ENCODE results near the gene TEX264. TPM values are rescaled to one million over a fixed set of nuclear protein-coding genes. Genes with fewer than 3 reads are reported as not detected.
A peak's percentile ranks its signal among the peaks of the same experiment; 100 is the strongest.

The TEX264 gene
- polyA plus RNA-seq, 3 donors: 58.3 to 108 (median 80.8) TPM

DNA sequence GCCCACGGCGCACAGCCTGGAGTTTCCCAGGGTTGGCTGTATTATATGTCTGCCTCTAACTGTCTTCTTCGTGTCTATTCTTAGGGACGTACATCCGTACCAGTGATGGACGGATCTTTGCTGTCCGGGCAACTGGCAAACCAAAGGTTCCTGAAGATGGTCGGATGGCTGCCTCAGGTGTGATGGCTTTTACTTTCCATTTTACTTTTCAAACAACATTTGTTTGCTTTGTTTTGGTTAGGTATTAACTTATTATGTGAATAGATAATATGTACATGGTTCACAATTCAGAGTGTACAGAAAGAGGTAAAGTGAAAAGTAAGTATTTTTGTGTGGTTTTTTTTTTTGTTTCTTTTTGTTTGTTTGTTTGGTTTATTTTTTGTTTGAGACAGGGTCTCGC, 11.1 kb upstream of the TEX264 start:
- H3K4me3 Mint-ChIP-seq: no peak overlapping the region
- H3K9me3 Mint-ChIP-seq: peaks cover 0 to 2% (median 0%) of the 10 kb centered on the region in 7 donors
- peaks cover 0 to 1% (median 0%) of the 10 kb centered on the region in 3 donors for H3K27me3 Mint-ChIP-seq (ENCODE audit: low read depth in 3 of 3)
- Histone ChIP-seq H3K9ac (ENCODE audit: insufficient read depth, low read length, poor library complexity, severe bottlenecking) (no peak overlapping the region), H2AFZ (ENCODE audit: insufficient read depth, low read depth, low read length, poor library complexity, severe bottlenecking) (no peak overlapping the region), H3K27me3 (ENCODE audit: control insufficient read depth in 2 of 2, insufficient read depth in 2 of 2, low read length in 2 of 2) (no peaks in the 10 kb centered on the region), H3K79me2 (ENCODE audit: insufficient read depth, low read length) (no peaks in the 10 kb centered on the region), H3K4me2 (replicated peaks; ENCODE audit: extremely low read depth, low read length, poor library complexity, severe bottlenecking) (no peak overlapping the region), H3K4me3 (replicated peaks in 1 of 3; ENCODE audit: low read depth in 2 of 3, low read length in 3 of 3) (no peak overlapping the region), H4K20me1 (ENCODE audit: insufficient read depth, low read length) (no peaks in the 10 kb centered on the region), H3K36me3 (replicated peaks in 1 of 2; ENCODE audit: control insufficient read depth in 1 of 2, insufficient read depth in 2 of 2, low read length in 2 of 2) (peaks cover 32 to 72% of the 10 kb centered on the region in 2 donors), H3K9me3 (replicated peaks in 1 of 2; ENCODE audit: control insufficient read depth in 1 of 2, insufficient read depth in 1 of 2, low read length in 2 of 2) (no peaks in the 10 kb centered on the region), H3K27ac (ENCODE audit: low read depth in 1 of 2, low read length in 2 of 2) (no peak overlapping the region), H3K4me1 (ENCODE audit: control insufficient read depth in 1 of 2, insufficient read depth in 2 of 2, low read length in 2 of 2) (peaks cover 23 to 24% of the 10 kb centered on the region in 2 donors)
- DNase-seq: no peak
- no peak overlapping the region for H3K27ac Mint-ChIP-seq
- intact Hi-C loops (cut with micrococcal nuclease): no loop called here
- peaks cover 66 to 68% of the 10 kb centered on the region in 2 donors for H3K36me3 Mint-ChIP-seq
- peaks cover 29% of the 10 kb centered on the region for H3K4me1 Mint-ChIP-seq
- TF ChIP-seq, protein P1, sequence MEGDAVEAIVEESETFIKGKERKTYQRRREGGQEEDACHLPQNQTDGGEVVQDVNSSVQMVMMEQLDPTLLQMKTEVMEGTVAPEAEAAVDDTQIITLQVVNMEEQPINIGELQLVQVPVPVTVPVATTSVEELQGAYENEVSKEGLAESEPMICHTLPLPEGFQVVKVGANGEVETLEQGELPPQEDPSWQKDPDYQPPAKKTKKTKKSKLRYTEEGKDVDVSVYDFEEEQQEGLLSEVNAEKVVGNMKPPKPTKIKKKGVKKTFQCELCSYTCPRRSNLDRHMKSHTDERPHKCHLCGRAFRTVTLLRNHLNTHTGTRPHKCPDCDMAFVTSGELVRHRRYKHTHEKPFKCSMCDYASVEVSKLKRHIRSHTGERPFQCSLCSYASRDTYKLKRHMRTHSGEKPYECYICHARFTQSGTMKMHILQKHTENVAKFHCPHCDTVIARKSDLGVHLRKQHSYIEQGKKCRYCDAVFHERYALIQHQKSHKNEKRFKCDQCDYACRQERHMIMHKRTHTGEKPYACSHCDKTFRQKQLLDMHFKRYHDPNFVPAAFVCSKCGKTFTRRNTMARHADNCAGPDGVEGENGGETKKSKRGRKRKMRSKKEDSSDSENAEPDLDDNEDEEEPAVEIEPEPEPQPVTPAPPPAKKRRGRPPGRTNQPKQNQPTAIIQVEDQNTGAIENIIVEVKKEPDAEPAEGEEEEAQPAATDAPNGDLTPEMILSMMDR (IDR thresholded peaks at IDR 0.05): no peak
- 93% methylated on average over 6 of the region's 9 CpGs for WGBS (ENCODE audit: insufficient coverage)

DNA sequence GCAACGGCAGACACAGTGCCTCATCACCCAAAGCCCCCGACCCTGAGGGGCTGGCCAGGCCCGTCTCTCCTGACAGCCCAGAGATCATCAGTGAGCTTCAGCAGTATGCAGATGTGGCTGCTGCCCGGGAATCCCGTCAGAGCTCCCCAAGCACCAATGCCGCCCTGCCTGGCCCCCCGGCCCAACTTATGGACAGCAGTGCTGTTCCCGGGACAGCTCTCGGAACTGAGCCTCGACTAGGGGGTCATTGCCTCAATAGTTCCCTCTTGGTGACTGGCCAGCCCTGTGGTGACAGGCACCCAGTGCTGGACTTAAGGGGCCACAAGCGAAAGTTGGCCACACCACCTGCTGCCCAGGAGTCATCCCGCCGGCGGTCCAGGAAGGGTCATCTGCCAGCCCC, 8.6 kb upstream of the TEX264 start:
- no peaks in the 10 kb centered on the region for H3K27me3 ChIP-seq (ENCODE audit: control insufficient read depth in 2 of 2, insufficient read depth in 2 of 2, low read length in 2 of 2)
- H3K27ac ChIP-seq (ENCODE audit: low read depth in 1 of 2, low read length in 2 of 2): no peak overlapping the region
- peaks cover 0 to 2% (median 0%) of the 10 kb centered on the region in 7 donors for H3K9me3 Mint-ChIP-seq
- H3K27me3 Mint-ChIP-seq (ENCODE audit: low read depth in 3 of 3): peaks cover 0 to 1% (median 0%) of the 10 kb centered on the region in 3 donors
- intact Hi-C loops (cut with micrococcal nuclease): no loop called here
- H3K4me1 Mint-ChIP-seq: peaks cover 17% of the 10 kb centered on the region
- H3K79me2 ChIP-seq (ENCODE audit: insufficient read depth, low read length): no peaks in the 10 kb centered on the region
- no peak overlapping the region for H3K4me2 ChIP-seq (replicated peaks; ENCODE audit: extremely low read depth, low read length, poor library complexity, severe bottlenecking)
- H3K9ac ChIP-seq (ENCODE audit: insufficient read depth, low read length, poor library complexity, severe bottlenecking): no peak overlapping the region
- H3K27ac Mint-ChIP-seq: peak overlapping the region in 1 of 7 donors; percentile 8
- peaks cover 32 to 68% of the 10 kb centered on the region in 2 donors for H3K36me3 ChIP-seq (replicated peaks in 1 of 2; ENCODE audit: control insufficient read depth in 1 of 2, insufficient read depth in 2 of 2, low read length in 2 of 2)
- TF ChIP-seq, protein P1 (IDR thresholded peaks at IDR 0.05): no peak
- H3K4me3 ChIP-seq (replicated peaks in 1 of 3; ENCODE audit: low read depth in 2 of 3, low read length in 3 of 3): no peak overlapping the region
- over 99% methylated on average over 13 of the region's 14 CpGs for WGBS (ENCODE audit: insufficient coverage)
- H3K36me3 Mint-ChIP-seq: peaks cover 59 to 63% of the 10 kb centered on the region in 2 donors
- H3K4me3 Mint-ChIP-seq: no peak overlapping the region
- H3K4me1 ChIP-seq (ENCODE audit: control insufficient read depth in 1 of 2, insufficient read depth in 2 of 2, low read length in 2 of 2): peaks cover 10 to 17% of the 10 kb centered on the region in 2 donors
- no peaks in the 10 kb centered on the region for H4K20me1 ChIP-seq (ENCODE audit: insufficient read depth, low read length)
- DNase-seq: no peak
- no peaks in the 10 kb centered on the region for H3K9me3 ChIP-seq (replicated peaks in 1 of 2; ENCODE audit: control insufficient read depth in 1 of 2, insufficient read depth in 1 of 2, low read length in 2 of 2)
- no peak overlapping the region for H2AFZ ChIP-seq (ENCODE audit: insufficient read depth, low read depth, low read length, poor library complexity, severe bottlenecking)
